A549 (cell line): ENCODE data around the gene PGS1.

ENCODE experiments used
- CTCF ChIP-seq: fragments of >200 bp; sonication (Bioruptor Twin); formaldehyde crosslinking; IDR thresholded peaks from 3 replicates; pipeline ENCODE4 v1.5.1; 2016
- RCOR1 ChIP-seq: fragments of 150-350 bp; IDR thresholded peaks from 2 replicates; pipeline ENCODE4 v1.6.1; 2014; ENCODE audit warnings: antibody characterized with exemption, low read length, low read depth

- no peak for TF ChIP-seq CTCF
- TF ChIP-seq RCOR1: no peak
These were observed 662 bp downstream of the PGS1 start for GRCh38 chr17:78379131-78379491.
